K562 (cell line): ENCODE data around the gene THOC7. TPM values are rescaled to one million over a fixed set of nuclear protein-coding genes. Genes with fewer than 3 reads are reported as not detected.

Experiments used
- ATF7 ChIP-seq: fragments of 450-650 bp; IDR thresholded peaks from 2 replicates; pipeline ENCODE4 v1.7.1; 2014; ENCODE audit warnings: mild to moderate bottlenecking, moderate library complexity
- HLTF ChIP-seq: fragments of 450-650 bp; IDR thresholded peaks from 2 replicates; pipeline ENCODE4 v1.6.1; 2016
- HMG20A ChIP-seq: fragments of 450-650 bp; formaldehyde crosslinking; conservative IDR thresholded peaks from 2 replicates; pipeline ENCODE4 v1.4.0; 2020; ENCODE audit warnings: mild to moderate bottlenecking, mixed read lengths
- KDM5B ChIP-seq: fragments of 200-600 bp; sonication (generic); IDR thresholded peaks from 2 replicates; pipeline ENCODE4 v1.6.1; 2012; ENCODE audit warnings: low read depth, mild to moderate bottlenecking, moderate library complexity, low read length, control low read depth, inconsistent platforms; ENCODE audit not compliant: insufficient replicate concordance
- MECOM ChIP-seq: fragments of 250-450 bp; sonication (Bioruptor Pico); IDR thresholded peaks from 2 replicates; pipeline ENCODE4 v1.8.0; 2022; ENCODE audit warnings: inconsistent platforms
- MEF2A ChIP-seq: IDR thresholded peaks from 2 replicates; pipeline ENCODE4 v1.6.1; 2011; ENCODE audit warnings: low read depth, mild to moderate bottlenecking, low read length, moderate library complexity; ENCODE audit not compliant: control insufficient read depth
- MXI1 ChIP-seq: IDR thresholded peaks from 2 replicates; pipeline ENCODE4 v1.6.1; 2011; ENCODE audit warnings: low read depth, mild to moderate bottlenecking, improper control_type of control experiment, low read length
- NFRKB ChIP-seq: fragments of 450-650 bp; IDR thresholded peaks from 2 replicates; pipeline ENCODE4 v1.6.1; 2016; ENCODE audit warnings: low read depth
- PTTG1 ChIP-seq: fragments of 450-650 bp; IDR thresholded peaks from 2 replicates; pipeline ENCODE4 v1.6.1; 2016; ENCODE audit warnings: low read depth, mild to moderate bottlenecking, missing genetic modification characterization, missing compliant biosample characterization
- TRIM25 ChIP-seq: fragments of 450-650 bp; IDR thresholded peaks from 2 replicates; pipeline ENCODE4 v1.7.0; 2016; ENCODE audit warnings: borderline replicate concordance
- ZBTB7A ChIP-seq: IDR thresholded peaks from 2 replicates; pipeline ENCODE4 v1.6.1; 2011; ENCODE audit warnings: low read depth, mild to moderate bottlenecking, low read length, moderate library complexity, borderline replicate concordance; ENCODE audit not compliant: control insufficient read depth
- ZKSCAN1 ChIP-seq: fragments of 150-350 bp; IDR thresholded peaks from 2 replicates; pipeline ENCODE4 v1.6.1; 2016; ENCODE audit warnings: low read depth, low read length
- polyA plus RNA-seq, 8 experiments: library from polyadenylated mRNA; depleted of rRNA in 4 of 8; stranded (reverse) in 5 of 8; unstranded in 3 of 8; fragments of >200 nt; fragmentation: Nextera tagmentation in 2 of 8; fragmentation: Illumina TruSeq in 1 of 8; extraction: Ambion mirVana in 2 of 8; extraction: Trizol in 1 of 8; gene quantifications; 2 replicates each; pipeline versions ENCODE4 v1.2.1 to v1.2.3, GENCODE V29; 2011 to 2014; ENCODE audit warnings: inconsistent platforms in 1 of 8, missing spikeins in 1 of 8
- total RNA-seq, 7 experiments: library from RNA; depleted of rRNA in 6 of 7; stranded (reverse); fragments of >200 nt in 6 of 7; fragmentation: Illumina TruSeq in 2 of 7; extraction: Trizol in 2 of 7; gene quantifications; 2 replicates each; pipeline versions ENCODE4 v1.2.1 to v1.2.3, GENCODE V29; 2011 to 2021; ENCODE audit warnings: low replicate concordance in 1 of 7
- TF ChIP-seq, protein P1 (sequence below), 3 experiments: fragments of 200-800 bp in 1 of 3; fragments of 250-450 bp in 1 of 3; fragments of 450-650 bp in 1 of 3; sonication (Bioruptor Pico) in 1 of 3; sonication (Bioruptor generic) in 1 of 3; formaldehyde crosslinking in 1 of 3; IDR thresholded peaks; 2 replicates each; pipeline versions ENCODE4 v1.6.1 to v1.8.0; 2016 to 2022; ENCODE audit warnings: mild to moderate bottlenecking in 2 of 3, missing genetic modification characterization in 2 of 3, missing compliant biosample characterization in 1 of 3, moderate library complexity in 1 of 3
- TF ChIP-seq, protein P2 (sequence below), 2 experiments: fragments of 450-650 bp; conservative IDR thresholded peaks; 2 replicates each; pipeline ENCODE4 v1.6.1; 2017; ENCODE audit warnings: mild to moderate bottlenecking in 2 of 2, moderate library complexity in 2 of 2
- TF ChIP-seq, protein P3 (sequence below): fragments of 250-450 bp; sonication (Bioruptor Pico); IDR thresholded peaks from 2 replicates; pipeline ENCODE4 v1.5.0; 2021; ENCODE audit warnings: mild to moderate bottlenecking, moderate library complexity

THOC7 gene
- total and polyA plus RNA-seq, 9 of the 15 experiments (the other 6 are each of a cell fraction or from before 2014, with no cell fraction given): 56.5 to 129 (median 94.7) TPM

DNA sequence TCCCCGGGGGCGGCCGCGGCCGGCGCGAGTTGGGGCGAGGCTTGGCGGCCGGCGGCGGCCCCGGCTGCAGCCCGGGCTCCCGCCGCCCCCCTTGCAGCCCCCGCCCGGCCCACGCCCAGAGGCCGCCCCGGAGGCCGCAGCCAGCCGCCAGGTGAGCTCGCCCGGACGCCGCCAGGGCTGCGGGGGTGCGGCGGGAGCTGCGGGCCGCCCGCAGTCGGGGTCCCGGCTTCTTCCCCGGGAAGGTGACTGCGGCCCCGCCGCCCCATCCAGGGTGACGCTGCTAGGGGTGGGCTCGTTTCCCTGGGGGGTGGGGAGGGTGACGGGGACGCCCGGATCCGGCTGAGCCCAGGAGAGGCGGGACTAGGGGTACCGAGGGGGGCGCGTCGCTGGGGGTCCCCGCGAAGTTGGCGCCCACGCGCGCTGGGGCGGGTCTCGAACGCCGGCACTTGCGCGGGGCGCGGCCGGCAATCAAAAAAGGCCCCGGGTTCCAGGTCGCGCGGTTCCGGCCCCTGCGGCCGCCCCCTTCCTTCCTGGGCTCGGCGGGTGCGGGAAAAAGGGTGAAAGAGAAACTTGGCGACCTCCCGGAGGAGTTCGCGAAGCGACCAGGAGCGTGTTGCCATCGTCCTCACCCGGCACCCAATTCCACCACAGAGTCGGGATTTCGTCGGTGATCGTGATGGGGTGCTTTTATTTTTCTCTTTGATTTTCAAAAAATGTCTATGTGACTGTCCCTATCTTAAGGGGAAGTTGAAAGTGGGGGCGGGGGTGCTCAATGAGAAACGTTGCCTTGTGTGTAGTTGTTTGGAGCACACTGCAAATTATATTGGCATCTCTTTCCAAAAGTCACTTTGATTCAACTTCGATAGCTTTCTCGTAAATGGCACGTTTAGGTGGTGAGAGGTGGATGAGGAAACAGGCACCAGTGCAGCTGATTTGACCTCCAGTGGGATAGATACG is 681 bp upstream of the THOC7 start (continued):
- TF ChIP-seq, protein P1, sequence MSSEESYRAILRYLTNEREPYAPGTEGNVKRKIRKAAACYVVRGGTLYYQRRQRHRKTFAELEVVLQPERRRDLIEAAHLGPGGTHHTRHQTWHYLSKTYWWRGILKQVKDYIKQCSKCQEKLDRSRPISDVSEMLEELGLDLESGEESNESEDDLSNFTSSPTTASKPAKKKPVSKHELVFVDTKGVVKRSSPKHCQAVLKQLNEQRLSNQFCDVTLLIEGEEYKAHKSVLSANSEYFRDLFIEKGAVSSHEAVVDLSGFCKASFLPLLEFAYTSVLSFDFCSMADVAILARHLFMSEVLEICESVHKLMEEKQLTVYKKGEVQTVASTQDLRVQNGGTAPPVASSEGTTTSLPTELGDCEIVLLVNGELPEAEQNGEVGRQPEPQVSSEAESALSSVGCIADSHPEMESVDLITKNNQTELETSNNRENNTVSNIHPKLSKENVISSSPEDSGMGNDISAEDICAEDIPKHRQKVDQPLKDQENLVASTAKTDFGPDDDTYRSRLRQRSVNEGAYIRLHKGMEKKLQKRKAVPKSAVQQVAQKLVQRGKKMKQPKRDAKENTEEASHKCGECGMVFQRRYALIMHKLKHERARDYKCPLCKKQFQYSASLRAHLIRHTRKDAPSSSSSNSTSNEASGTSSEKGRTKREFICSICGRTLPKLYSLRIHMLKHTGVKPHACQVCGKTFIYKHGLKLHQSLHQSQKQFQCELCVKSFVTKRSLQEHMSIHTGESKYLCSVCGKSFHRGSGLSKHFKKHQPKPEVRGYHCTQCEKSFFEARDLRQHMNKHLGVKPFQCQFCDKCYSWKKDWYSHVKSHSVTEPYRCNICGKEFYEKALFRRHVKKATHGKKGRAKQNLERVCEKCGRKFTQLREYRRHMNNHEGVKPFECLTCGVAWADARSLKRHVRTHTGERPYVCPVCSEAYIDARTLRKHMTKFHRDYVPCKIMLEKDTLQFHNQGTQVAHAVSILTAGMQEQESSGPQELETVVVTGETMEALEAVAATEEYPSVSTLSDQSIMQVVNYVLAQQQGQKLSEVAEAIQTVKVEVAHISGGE (CRISPR knock-in tag; IDR thresholded peaks at IDR 0.05): peak in 1 of 3 experiments; percentile 22; a peak in 1 of 6 replicates
- no peak for TF ChIP-seq TRIM25
- TF ChIP-seq ZKSCAN1: no peak
- TF ChIP-seq ATF7: no peak
- TF ChIP-seq, protein P2, sequence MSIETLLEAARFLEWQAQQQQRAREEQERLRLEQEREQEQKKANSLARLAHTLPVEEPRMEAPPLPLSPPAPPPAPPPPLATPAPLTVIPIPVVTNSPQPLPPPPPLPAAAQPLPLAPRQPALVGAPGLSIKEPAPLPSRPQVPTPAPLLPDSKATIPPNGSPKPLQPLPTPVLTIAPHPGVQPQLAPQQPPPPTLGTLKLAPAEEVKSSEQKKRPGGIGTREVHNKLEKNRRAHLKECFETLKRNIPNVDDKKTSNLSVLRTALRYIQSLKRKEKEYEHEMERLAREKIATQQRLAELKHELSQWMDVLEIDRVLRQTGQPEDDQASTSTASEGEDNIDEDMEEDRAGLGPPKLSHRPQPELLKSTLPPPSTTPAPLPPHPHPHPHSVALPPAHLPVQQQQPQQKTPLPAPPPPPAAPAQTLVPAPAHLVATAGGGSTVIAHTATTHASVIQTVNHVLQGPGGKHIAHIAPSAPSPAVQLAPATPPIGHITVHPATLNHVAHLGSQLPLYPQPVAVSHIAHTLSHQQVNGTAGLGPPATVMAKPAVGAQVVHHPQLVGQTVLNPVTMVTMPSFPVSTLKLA (conservative IDR thresholded peaks at IDR 0.05): 0 out of 4 replicates have a peak, but pooled peaks of 1 of the 2 experiments have one; percentile 23
- TF ChIP-seq, protein P3, sequence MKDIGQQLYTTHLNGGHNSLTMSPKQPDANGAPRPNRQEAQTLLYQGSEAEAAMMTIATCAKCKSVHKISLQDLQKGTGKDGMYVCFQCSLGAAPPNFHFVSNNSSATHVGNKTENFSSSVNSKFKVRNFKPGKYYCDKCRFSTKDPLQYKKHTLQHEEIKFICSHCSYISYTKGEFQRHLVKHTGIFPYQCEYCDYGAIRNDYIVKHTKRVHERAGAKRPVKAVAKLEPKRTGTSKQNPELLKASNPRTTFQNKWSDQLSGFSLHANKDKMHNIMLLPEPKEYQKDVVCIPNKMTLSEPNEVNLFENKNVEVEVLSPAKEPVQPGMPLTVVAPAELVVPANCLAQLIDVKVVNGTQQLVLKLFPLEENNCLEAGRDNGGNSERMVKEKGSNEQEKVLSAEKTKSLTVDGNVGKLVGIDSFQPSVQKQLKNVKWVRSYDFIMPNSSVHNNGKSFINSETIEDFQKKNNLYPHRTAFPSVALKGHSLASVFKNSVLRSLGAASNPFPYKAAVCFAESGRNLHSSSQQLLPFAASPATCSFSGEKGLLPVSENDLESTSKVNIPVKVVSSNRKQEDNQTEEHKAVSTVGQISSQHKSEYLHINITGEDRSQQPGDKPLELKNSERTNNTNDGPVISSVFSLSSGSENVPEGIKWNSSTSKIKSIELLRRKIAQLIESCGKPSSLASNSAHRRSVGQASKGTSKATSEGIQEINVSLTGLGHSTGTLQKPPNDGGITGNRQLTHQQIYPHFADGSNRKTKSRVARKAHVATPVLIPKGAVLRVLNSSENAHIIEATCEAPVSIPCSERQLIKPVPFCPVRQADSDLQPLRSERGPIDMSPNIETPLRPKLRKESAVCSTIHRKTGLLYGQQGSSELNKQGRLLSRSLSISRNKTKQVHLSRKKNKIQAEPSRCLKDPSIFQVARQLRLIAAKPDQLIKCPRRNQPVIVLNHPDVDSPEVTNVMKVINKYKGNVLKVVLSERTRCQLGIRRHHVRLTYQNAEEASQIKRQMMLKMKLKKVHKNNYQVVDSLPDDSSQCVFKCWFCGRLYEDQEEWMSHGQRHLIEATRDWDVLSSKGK (CRISPR knock-in tag): no peak
- TF ChIP-seq MXI1: no peak
- TF ChIP-seq NFRKB: 0 out of 2 replicates have a peak, but pooled peaks have one; percentile 42
- TF ChIP-seq PTTG1 (tag): no peak
- TF ChIP-seq HLTF: no peak
- no peak for TF ChIP-seq HMG20A
- TF ChIP-seq ZBTB7A: peak; percentile 51; the same call in 1 of the 2 replicates
- TF ChIP-seq KDM5B: no peak
- TF ChIP-seq MECOM (CRISPR knock-in tag): no peak
- TF ChIP-seq MEF2A: no peak
